ENCODE data around the gene ANXA8L1.

GRCh38 chr10:46326971-46327370 lies 48.6 kb upstream of the ANXA8L1 start:
- no peak for TF ChIP-seq POLR2A (IDR thresholded peaks at IDR 0.05)
- TF ChIP-seq CTCF (IDR thresholded peaks at IDR 0.05): no peak

Measured in thyroid gland (tissue), 4 donors.